ENCODE measurements around the gene CDC27. TPM values are rescaled to one million over a fixed set of nuclear protein-coding genes. Genes with fewer than 3 reads are reported as not detected.

Gene CDC27, protein sequence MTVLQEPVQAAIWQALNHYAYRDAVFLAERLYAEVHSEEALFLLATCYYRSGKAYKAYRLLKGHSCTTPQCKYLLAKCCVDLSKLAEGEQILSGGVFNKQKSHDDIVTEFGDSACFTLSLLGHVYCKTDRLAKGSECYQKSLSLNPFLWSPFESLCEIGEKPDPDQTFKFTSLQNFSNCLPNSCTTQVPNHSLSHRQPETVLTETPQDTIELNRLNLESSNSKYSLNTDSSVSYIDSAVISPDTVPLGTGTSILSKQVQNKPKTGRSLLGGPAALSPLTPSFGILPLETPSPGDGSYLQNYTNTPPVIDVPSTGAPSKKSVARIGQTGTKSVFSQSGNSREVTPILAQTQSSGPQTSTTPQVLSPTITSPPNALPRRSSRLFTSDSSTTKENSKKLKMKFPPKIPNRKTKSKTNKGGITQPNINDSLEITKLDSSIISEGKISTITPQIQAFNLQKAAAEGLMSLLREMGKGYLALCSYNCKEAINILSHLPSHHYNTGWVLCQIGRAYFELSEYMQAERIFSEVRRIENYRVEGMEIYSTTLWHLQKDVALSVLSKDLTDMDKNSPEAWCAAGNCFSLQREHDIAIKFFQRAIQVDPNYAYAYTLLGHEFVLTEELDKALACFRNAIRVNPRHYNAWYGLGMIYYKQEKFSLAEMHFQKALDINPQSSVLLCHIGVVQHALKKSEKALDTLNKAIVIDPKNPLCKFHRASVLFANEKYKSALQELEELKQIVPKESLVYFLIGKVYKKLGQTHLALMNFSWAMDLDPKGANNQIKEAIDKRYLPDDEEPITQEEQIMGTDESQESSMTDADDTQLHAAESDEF
- total RNA-seq: 172 and 179 TPM in 2 replicates
- polyA plus RNA-seq: 76.1 and 77.2 TPM in 2 replicates
- 75.4 and 77.5 TPM in 2 replicates for polyA plus RNA-seq (2011; cell fraction: cytosol; rRNA removed)
- 130 and 136 TPM in 2 replicates for polyA plus RNA-seq (2011; cell fraction: nucleus; rRNA removed)
- 78.6 and 135 TPM in 2 replicates for polyA plus RNA-seq (2012)
- polyA minus RNA-seq: 245 and 261 TPM in 2 replicates
- 86.2 TPM for polyA minus RNA-seq (2011; cell fraction: cytosol; rRNA and poly(A)+ RNA removed)
- 89.4 and 158 TPM in 2 replicates for polyA minus RNA-seq (2011; cell fraction: nucleus; rRNA and poly(A)+ RNA removed)
- percentile 97 among the genes with signal in this experiment for Bru-seq, nascent RNA
- BruChase-seq, experiment 1, labeled RNA remaining after a 6-hour chase: percentile 95 among the genes with signal in this experiment
- percentile 97 among the genes with signal in this experiment for BruChase-seq, experiment 2, labeled RNA remaining after a 2-hour chase
- long read RNA-seq, full-length matches to known transcripts: 42 of 72 reads
- long read RNA-seq, partial matches to known transcripts: 8 of 72 reads
- long read RNA-seq, other reads (novel, unspliced or antisense): 22 of 72 reads

DNA sequence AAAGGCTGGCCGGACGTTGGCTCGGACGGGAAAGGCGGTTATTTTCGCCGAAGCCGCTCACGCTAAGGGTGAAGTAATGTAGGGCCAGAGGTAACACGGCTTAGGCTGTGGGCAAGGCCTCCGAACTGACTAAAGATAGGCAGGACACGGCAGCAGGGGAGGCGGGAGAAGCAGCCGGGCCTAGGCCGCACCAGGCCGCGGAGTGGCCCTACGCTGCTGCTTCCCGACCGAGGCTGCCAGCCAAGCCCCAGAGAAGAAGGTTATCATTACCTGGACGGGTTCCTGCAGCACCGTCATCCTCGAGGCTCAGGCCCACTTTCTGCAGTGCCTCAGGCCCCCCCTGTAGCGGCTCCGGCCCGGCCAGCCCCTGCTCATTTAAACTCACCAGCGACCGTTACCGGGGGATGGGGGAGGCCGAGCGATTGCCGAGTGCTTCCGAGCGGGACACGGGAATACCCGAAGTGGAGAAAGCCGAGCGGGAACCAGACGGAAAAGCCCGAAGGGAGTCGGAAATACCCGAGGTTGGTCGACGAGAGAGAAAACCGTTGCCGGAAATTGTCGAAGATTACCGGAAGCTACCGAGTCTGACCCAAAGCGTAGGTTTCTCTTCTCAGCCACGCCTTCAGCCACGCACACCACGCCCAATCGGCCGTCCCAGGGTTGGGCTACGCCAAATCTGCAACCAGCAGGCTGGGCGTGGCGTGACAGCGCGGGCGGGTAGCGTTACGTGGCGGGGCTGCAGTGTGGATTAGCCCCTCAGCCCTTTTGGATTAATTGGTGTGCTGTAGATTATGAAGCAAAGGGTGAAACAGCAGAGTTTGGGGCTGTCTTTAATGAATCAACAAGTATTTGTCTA lies at the start of gene CDC27:
Gene CDC27, minus strand, starts transcription at position 420 of the 856 bp plus-strand sequence. Its CDS starts 123 bp downstream, at position 297.
- Histone ChIP-seq H2AFZ (ENCODE audit: low read depth, low read length) (peak within 1 kb of the TSS; percentile 63), H3K79me2 (ENCODE audit: control insufficient read depth, insufficient read depth, low read length) (peaks cover 49% of the 10 kb centered on the region), H3K9ac (replicated peaks; ENCODE audit: extremely low read depth, insufficient read depth, low read length) (peak within 1 kb of the TSS; percentile 93), H3K27me3 (ENCODE audit: control insufficient read depth in 2 of 2, insufficient read depth in 2 of 2, low read length in 2 of 2) (no peaks in the 10 kb centered on the region), H3K36me3 (ENCODE audit: control insufficient read depth in 2 of 2, extremely low read depth in 1 of 2, insufficient read depth in 2 of 2, low read length in 2 of 2) (no peaks in the 10 kb centered on the region), H3K4me1 (ENCODE audit: control insufficient read depth, extremely low read depth, insufficient read depth, low read length) (peaks cover 25% of the 10 kb centered on the region), H3K4me2 (ENCODE audit: insufficient read depth, low read length) (peak within 1 kb of the TSS; percentile 99), H3K9me3 (replicated peaks; ENCODE audit: control insufficient read depth, insufficient read depth, low read length) (no peaks in the 10 kb centered on the region), H3K9me1 (replicated peaks; ENCODE audit: control insufficient read depth, extremely low read depth, insufficient read depth, low read length) (no peaks in the 10 kb centered on the region), H4K20me1 (replicated peaks; ENCODE audit: control insufficient read depth, extremely low read depth, insufficient read depth, low read length) (peaks cover 4% of the 10 kb centered on the region), H3K27ac (ENCODE audit: insufficient read depth, low read depth, low read length) (peak within 1 kb of the TSS; percentile 79), H3K4me3 (replicated peaks in 1 of 3; ENCODE audit: insufficient read depth in 1 of 3, low read depth in 1 of 3, low read length in 3 of 3) (peak within 1 kb of the TSS; percentile 57 to 97 (median 82))
- FAIRE-seq (peak; percentile 100), DNase-seq (ENCODE audit: low read depth, low spot score) (peak; percentile 98)
- POLR2A ChIA-PET: interaction anchor here (1.0 to 1.4 kb wide), 2 partner anchors 36 to 126 kb away, joined by 3 to 5 read pairs; no protein-coding TSS in a partner anchor
- dilution Hi-C loops (cut with MboI; ENCODE audit: extremely low pct_ligation_motif_present, low sequenced_read_pairs) (no loop called here), intact Hi-C loops (cut with micrococcal nuclease) (loop anchor here (1.0 to 2.0 kb wide), 4 partner anchors 36 to 134 kb away; partner anchors contain the start of genes EFCAB13 and ITGB3)
- TF ChIP-seq, protein P1, sequence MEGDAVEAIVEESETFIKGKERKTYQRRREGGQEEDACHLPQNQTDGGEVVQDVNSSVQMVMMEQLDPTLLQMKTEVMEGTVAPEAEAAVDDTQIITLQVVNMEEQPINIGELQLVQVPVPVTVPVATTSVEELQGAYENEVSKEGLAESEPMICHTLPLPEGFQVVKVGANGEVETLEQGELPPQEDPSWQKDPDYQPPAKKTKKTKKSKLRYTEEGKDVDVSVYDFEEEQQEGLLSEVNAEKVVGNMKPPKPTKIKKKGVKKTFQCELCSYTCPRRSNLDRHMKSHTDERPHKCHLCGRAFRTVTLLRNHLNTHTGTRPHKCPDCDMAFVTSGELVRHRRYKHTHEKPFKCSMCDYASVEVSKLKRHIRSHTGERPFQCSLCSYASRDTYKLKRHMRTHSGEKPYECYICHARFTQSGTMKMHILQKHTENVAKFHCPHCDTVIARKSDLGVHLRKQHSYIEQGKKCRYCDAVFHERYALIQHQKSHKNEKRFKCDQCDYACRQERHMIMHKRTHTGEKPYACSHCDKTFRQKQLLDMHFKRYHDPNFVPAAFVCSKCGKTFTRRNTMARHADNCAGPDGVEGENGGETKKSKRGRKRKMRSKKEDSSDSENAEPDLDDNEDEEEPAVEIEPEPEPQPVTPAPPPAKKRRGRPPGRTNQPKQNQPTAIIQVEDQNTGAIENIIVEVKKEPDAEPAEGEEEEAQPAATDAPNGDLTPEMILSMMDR (IDR thresholded peaks at IDR 0.05; ENCODE audit: extremely low read depth in 1 of 2, insufficient read depth in 1 of 2, low read depth in 1 of 2, low read length in 2 of 2): no peak
- peak; percentile 72 for TF ChIP-seq POLR2A (IDR thresholded peaks at IDR 0.05; ENCODE audit: low read depth, low read length)
- peak; percentile 66 for TF ChIP-seq POLR2AphosphoS5 (IDR thresholded peaks at IDR 0.05; ENCODE audit: insufficient read depth, low read depth, low read length)
- no peak for TF ChIP-seq JUN (IDR thresholded peaks at IDR 0.05; ENCODE audit: borderline replicate concordance, insufficient read depth, insufficient read length, low read depth)
- TF ChIP-seq MYC (IDR thresholded peaks at IDR 0.05; ENCODE audit: low read depth, low read length): peak; percentile 37
- TF ChIP-seq, protein P2, sequence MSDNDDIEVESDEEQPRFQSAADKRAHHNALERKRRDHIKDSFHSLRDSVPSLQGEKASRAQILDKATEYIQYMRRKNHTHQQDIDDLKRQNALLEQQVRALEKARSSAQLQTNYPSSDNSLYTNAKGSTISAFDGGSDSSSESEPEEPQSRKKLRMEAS (IDR thresholded peaks at IDR 0.05; ENCODE audit: insufficient read depth, insufficient read length): no peak
- TF ChIP-seq FOS (IDR thresholded peaks at IDR 0.05; ENCODE audit: borderline replicate concordance, insufficient read depth, low read length): no peak
- no peak for TF ChIP-seq GATA2 (IDR thresholded peaks at IDR 0.05; ENCODE audit: insufficient read depth, insufficient read length, low read depth, low read length)
- no peak for TF ChIP-seq EZH2 (IDR thresholded peaks at IDR 0.05; ENCODE audit: borderline replicate concordance, low read depth, low read length, severe bottlenecking)
- CTCF ChIA-PET: interaction anchor here (0.6 to 1.6 kb wide), 9 partner anchors 9 to 510 kb away, joined by 3 to 9 read pairs (median 3); no protein-coding TSS in a partner anchor
- BruUV-seq (replicated peaks): TSS peak; percentile 46
